ENCODE data around the gene CLEC18A.
"Not testable (repeated sequence)": the region's sequence is repeated elsewhere in the genome, so short reads cannot be mapped to it uniquely, and the experiment has no call there.

CLEC18A gene

DNA sequence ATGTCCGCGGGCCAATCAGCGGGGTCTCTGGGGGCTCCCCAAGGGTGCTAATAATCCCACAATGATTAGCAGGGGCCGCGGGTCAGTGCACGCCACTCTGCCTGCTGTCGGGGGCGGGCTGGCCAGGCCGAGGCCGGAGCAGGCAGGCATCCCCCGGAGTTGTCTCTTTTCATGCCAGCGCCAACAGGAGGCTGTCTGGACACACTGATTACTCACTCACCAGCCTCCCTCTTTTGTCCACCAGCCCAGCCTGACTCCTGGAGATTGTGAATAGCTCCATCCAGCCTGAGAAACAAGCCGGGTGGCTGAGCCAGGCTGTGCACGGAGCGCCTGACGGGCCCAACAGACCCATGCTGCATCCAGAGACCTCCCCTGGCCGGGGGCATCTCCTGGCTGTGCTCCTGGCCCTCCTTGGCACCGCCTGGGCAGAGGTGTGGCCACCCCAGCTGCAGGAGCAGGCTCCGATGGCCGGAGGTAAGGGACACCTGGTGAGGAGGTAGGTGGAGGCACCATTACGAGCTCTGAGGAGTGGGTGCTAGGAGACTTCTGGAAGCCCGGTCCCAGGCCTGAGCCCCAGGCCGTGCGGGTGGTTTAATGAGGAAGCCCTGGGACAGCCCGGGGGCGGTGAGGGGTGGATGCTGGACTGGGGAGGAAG is at the start of gene CLEC18A:
Gene CLEC18A, plus strand, starts transcription at position 318 of the 655 bp plus-strand sequence. Its CDS starts 33 bp downstream, at position 351.
- not testable (repeated sequence) for H3K4me3 ChIP-seq (ENCODE audit: low read depth, low read length)

GRCh38 chr16:69903865-69904415 is 47.2 kb upstream of the CLEC18A start:
- TF ChIP-seq CTCF (IDR thresholded peaks at IDR 0.05; ENCODE audit: low read depth, low read length) = no peak
- H3K4me3 ChIP-seq (ENCODE audit: low read depth, low read length) = no peak overlapping the region

GRCh38 chr16:69904495-69905170 is 46.5 kb upstream of the CLEC18A start:
- no peak overlapping the region for H3K4me3 ChIP-seq (ENCODE audit: low read depth, low read length)
- no peak for TF ChIP-seq CTCF (IDR thresholded peaks at IDR 0.05; ENCODE audit: low read depth, low read length)

- no peak overlapping the region for H3K4me3 ChIP-seq (ENCODE audit: low read depth, low read length)
- TF ChIP-seq CTCF (IDR thresholded peaks at IDR 0.05; ENCODE audit: low read depth, low read length) = no peak
These were observed 46.0 kb upstream of the CLEC18A start for GRCh38 chr16:69905171-69905555.

- no peak overlapping the region; the same call in 1 of the 2 replicates for H3K4me3 ChIP-seq (ENCODE audit: low read depth, low read length)
- no peak for TF ChIP-seq CTCF (IDR thresholded peaks at IDR 0.05; ENCODE audit: low read depth, low read length)
These were observed 44.2 kb upstream of the CLEC18A start for GRCh38 chr16:69906838-69907401.

- H3K4me3 ChIP-seq (ENCODE audit: low read depth, low read length) = no peak overlapping the region
- TF ChIP-seq CTCF (IDR thresholded peaks at IDR 0.05; ENCODE audit: low read depth, low read length) = no peak
These were observed 42.1 kb upstream of the CLEC18A start for GRCh38 chr16:69909043-69909442.

GRCh38 chr16:69909760-69910159 is 41.4 kb upstream of the CLEC18A start:
- no peak overlapping the region for H3K4me3 ChIP-seq (ENCODE audit: low read depth, low read length)
- no peak for TF ChIP-seq CTCF (IDR thresholded peaks at IDR 0.05; ENCODE audit: low read depth, low read length)
